GM20431 (cell line): ENCODE results near the gene TRIM72.
"Not testable (repeated sequence)": the region's sequence is repeated elsewhere in the genome, so short reads cannot be mapped to it uniquely, and the experiment has no call there.

Experiments
- in situ Hi-C: fragments of 300-500 bp; cut with MseI, MboI; formaldehyde crosslinking; loops from one replicate; pipeline ENCODE4 v1.15.0; 2020; ENCODE audit warnings: low sequenced_read_pairs; ENCODE audit not compliant: unreplicated experiment

The TRIM72 gene

DNA sequence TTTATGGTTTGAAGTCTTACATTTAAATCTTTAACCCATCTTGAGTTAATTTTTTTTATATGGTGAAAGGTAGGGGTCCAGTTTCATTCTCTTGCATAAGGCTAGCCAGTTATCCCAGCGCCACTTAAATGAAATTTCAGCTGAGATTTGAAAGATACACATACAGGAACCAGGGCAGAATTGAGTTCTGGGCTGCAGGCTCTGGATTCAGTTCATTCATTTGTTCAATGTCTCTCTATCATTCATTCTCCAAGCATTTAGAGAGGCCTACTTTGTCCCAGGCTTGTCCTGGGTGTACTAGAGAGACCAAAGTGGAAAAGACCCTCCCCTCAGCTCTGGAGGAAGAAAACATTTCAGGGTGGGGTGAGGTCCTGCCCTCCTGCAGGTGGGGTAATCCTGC, 577 bp upstream of the TRIM72 start:
- in situ Hi-C loops, result no loop called here

DNA sequence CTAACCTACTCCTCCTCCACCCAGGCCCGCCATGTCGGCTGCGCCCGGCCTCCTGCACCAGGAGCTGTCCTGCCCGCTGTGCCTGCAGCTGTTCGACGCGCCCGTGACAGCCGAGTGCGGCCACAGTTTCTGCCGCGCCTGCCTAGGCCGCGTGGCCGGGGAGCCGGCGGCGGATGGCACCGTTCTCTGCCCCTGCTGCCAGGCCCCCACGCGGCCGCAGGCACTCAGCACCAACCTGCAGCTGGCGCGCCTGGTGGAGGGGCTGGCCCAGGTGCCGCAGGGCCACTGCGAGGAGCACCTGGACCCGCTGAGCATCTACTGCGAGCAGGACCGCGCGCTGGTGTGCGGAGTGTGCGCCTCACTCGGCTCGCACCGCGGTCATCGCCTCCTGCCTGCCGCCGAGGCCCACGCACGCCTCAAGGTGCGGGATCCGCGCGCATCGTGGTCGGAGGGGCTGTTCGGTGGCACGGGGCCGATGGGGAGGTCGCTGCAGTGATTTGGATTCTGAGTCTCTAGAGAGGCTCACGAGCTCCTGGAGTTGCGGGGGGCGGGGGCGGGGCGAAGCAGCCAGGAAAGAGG, 878 bp downstream of the TRIM72 start:
- in situ Hi-C loops, result no loop called here

DNA sequence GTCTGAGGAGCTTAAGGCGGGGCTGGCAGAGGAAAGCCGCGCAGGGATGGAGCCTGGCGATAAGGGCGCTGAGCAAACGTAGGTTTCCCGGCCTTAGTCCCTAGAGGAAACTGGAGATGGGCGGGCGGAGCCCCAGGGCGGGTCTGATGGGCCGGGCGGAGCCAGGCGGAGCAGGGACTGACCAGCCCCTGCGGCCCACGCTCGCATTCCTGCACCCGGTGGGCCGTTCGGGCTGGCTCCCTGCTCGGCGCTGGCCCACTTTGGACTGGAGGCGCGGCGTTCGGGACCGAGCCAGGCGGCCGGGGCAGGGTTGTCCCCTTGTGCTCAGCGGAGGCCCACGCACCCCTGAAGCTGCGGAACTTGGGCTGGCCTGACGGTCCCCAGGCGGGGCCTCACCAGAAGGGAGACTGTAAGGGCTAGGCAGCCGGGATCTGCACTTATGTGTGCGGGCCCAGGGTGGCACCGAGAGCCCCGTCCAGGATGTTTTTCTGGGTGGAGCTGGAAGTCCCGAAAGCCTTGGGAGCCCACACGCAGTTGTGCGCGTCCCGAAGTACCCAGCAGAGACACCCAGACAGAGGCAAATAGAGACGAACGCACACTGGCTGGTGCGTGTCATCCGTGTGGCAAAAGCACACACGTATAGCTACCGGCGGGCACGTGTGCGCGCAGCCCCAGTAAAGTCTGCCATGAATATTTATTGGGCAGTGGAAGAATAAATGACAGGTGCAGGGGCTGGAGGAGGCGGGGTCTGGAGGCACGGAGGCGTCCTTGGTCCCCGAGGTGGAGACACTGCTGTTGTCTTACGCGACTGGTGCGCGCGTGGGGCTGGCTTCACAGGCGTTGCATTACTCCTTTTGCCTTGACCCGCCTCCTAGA, 1.6 kb downstream of the TRIM72 start:
- in situ Hi-C loops, result no loop called here

DNA sequence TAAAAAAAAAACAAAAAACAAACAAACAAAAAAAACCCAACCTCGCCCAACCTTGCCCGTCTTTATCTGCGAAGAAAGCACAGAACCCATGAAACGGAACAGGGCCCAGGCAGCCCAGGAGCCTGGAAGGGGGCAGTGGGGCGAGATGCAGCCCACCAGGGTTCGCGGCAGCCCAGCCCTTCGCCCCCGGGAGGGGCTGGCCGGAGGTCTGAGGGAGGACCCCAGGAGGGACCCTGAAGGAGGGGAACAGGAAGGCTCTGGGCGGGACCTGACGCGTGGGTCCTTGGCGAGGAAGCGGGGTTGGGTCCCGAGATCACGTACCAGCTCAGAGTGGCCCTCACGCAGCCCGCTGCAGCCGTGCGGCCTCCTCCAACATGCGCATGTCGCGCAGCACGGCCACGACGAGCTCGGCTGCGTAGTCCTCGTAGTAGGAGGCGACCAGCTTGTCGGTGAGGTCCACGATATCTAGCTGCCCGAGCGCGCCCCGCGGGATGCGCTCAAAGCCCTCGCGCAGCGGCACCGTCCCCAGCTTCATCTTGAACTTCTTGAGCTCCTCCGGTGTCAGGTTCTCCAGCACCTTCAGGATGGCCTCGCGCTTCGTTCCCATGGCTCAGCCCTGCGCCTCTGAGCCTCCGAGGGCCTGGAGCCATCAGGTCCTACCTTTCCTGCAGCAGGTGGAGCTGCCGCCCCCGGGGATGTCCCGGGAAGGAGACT, 2.7 kb downstream of the TRIM72 start, which contains the start of gene PYDC1:
Gene PYDC1 (minus strand): TSS at position 714 of the 714 bp plus-strand sequence. CDS start 107 bp downstream, at position 607.
- in situ Hi-C loops, result no loop called here

DNA sequence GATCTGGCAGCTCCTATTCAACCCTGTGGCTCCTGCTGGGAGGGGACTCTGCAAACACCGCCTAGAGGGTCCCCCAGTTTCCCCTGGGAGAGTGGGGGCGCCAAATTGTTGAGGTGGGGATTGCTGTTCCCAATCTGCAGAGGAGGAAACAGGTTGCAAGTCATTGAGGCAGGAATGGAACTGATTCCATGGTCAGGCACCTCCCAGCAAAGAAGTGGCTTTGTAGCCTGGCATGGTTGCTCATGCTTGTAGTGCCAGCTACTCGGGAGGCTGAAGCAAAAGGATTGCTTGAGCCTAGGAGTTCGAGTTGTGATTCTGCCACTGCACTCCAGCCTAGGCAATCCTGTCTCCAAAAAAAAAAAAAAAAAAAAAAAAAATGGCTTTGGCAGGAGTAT, 3.2 kb downstream of the TRIM72 start:
- in situ Hi-C loops, result no loop called here

DNA sequence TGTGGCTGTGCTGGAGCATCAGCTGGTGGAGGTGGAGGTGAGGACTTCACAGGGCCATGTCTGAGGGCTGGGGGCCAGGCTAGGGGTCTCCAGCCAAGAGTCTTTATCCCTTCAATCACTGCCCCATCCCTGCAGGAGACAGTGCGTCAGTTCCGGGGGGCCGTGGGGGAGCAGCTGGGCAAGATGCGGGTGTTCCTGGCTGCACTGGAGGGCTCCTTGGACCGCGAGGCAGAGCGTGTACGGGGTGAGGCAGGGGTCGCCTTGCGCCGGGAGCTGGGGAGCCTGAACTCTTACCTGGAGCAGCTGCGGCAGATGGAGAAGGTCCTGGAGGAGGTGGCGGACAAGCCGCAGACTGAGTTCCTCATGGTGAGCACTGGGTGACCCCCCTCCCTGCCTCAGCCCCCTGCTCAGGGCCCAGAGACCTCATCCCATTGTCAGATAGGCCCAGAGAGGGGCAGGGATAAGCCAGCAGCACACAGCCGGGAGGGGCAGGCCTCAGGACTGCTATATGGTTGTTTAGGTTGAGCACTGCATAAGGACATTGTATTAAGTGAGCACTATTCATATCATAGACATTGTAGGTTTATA, 5.3 kb downstream of the TRIM72 start:
- in situ Hi-C loops, result no loop called here

DNA sequence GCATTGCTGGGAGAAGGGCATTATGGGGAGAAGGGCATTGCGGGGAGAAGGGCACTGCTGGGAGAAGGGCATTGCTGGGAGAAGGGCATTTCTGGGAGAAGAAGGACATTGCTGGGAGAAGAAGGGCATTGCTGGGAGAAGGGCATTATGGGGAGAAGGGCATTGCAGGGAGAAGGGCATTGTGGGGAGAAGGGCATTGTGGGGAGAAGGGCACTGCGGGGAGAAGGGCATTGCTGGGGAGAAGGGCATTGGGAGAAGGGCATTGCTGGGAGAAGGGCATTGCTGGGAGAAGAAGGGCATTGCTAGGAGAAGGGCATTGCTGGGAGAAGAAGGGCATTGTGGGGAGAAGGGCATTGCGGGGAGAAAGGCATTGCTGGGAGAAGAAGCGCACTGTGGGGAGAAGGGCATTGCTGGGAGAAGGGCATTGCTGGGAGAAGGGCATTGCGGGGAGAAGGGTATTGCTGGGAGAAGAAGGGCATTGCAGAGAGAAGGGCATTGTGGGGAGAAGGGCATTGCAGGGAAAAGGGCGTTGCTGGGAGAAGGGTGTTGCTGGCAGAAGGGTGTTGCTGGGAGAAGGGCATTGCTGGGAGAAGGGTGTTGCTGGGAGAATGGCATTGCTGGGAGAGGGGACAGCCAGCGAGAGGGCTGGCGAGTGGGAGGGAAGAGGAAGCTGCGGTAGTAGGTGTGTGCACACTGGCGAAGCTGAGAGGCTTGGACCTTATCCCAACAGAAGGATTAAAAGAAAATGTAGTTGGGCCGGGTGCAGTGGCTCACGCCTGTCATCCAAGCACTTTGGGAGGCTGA, 7.6 kb downstream of the TRIM72 start:
- in situ Hi-C loops, result no loop called here

DNA sequence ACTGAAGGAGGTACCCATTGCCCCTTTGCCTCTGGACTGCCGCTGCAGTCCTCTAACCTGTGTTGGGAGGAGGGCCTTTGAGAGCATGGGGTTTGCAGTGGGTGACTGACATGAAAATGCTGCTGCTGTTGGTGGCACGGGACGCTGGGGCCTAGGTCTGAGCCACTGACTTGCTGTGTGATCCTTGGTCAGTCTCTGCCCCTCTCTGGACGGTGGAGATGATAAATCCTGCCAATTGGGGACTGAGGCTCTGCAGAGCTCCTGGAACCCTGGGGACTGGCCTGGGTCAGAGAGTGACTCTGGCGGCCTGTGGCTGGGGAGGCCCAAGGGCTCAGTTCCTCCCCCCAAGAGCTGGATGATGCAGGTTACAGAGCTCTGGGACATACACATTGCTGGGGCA, 9.1 kb downstream of the TRIM72 start:
- in situ Hi-C loops, result no loop called here

DNA sequence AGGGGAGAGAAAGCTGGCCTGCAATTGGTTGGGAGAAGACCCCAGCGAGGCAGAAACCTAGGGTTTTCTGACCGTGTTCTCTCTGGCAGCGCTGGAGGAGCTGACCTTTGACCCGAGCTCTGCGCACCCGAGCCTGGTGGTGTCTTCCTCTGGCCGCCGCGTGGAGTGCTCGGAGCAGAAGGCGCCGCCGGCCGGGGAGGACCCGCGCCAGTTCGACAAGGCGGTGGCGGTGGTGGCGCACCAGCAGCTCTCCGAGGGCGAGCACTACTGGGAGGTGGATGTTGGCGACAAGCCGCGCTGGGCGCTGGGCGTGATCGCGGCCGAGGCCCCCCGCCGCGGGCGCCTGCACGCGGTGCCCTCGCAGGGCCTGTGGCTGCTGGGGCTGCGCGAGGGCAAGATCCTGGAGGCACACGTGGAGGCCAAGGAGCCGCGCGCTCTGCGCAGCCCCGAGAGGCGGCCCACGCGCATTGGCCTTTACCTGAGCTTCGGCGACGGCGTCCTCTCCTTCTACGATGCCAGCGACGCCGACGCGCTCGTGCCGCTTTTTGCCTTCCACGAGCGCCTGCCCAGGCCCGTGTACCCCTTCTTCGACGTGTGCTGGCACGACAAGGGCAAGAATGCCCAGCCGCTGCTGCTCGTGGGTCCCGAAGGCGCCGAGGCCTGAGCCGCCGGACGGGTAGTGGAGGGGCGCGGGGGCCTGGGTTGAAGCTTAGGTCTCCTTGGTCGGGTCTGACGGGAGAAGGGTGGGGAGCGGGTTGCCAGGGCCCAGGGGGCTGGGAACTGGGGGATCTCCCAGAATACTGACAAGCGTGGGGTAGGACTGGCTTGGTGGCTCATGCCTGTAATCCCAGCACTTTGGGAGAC, 10.4 kb downstream of the TRIM72 start:
- in situ Hi-C loops, result no loop called here

DNA sequence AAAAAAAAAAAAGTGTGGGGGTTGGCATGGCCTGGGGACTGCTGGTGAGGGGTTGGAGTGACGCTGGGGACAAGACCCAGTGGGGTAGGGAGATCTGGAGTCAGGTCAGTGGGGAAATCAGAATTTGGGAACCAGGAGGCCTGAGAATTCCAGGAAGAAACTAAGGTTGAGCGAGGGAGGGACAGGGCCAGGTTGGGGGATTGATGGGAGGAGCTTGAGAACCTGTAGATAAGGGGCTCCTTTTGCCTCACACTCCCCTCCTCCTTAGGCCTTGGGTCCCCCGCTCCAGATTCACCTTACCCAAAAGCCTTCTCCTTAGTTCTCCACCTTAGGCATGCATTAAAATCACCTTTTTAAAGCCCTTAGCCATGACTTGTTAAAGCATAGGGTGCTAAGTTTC, 11.3 kb downstream of the TRIM72 start:
- in situ Hi-C loops, result no loop called here

DNA sequence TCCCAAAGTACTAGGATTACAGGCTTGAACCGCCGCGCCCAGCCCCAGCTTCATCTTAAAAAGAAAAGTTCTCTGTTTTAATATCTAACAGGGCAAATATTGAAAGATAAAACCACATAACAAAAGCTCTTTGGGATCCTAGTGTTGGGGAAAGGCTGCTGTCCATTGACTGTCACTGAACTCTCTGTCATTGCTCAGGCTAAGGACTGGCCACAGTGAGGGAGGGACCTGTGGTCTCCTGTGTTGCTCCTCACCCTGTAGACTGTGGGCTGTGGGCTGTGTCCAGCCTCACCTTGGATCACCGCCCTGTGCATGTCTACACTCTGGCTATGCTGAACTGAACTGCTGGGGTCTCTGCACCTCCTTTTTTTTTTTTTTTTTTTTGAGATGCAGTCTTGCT, 14.3 kb downstream of the TRIM72 start:
- in situ Hi-C loops, result no loop called here

DNA sequence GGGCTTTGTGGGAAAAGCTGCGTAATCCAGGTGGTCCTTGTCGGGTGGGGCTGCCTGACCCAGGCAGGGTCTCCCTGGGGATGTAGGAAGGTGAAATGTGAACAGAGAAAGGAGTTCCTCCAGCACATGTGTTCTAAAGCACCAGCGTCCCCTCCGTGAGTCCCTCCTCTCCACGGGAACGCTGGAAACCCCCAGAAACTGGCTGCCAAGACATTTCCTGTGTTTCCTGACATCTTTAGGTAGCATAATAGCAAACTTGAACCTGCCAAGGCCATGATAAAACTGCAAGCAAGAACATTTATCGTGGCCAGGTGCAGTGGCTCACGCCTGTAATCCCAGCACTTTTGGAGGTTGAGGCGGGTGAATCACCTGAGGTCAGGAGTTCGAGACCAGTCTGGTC, 15.6 kb downstream of the TRIM72 start:
- in situ Hi-C loops, result no loop called here

DNA sequence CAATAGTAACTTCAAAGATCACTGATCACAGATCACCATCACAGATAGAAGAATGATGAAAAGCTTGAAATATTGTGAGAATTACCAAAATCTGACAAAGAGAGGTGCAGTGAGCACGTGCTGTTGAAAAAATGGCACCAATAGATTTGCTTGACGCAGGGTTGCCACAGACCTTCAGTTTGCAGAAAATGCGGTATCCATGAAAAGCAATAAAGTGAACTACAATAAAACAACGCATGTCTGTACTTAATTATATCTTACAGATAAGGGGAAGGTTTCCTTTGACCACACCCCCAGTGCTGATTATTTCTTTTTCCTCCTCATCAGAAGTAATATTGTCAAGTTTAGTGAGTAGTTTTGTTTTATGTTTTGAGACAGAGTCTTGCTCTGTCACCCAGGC, 24.1 kb downstream of the TRIM72 start:
- in situ Hi-C loops, result no loop called here

DNA sequence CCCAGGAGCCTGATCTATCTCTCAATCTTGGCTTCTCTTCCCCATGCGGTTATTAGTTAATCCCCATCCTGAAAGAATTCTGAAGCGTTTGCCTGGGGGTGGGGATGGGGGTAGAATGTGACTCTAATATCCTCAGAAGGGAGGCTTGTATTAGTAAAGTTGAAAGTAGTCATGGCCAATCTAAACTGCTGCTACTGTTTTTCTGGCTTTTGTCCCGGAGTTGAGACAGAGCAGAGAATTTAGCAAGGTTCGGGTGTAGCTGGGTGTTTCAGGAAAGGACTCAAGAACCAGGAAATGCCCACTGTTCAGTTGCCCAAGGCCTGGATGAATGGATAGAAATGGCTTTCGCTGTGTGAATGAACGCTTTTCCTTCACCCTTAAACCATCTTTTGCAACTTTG, 28.3 kb downstream of the TRIM72 start:
- in situ Hi-C loops, result no loop called here

DNA sequence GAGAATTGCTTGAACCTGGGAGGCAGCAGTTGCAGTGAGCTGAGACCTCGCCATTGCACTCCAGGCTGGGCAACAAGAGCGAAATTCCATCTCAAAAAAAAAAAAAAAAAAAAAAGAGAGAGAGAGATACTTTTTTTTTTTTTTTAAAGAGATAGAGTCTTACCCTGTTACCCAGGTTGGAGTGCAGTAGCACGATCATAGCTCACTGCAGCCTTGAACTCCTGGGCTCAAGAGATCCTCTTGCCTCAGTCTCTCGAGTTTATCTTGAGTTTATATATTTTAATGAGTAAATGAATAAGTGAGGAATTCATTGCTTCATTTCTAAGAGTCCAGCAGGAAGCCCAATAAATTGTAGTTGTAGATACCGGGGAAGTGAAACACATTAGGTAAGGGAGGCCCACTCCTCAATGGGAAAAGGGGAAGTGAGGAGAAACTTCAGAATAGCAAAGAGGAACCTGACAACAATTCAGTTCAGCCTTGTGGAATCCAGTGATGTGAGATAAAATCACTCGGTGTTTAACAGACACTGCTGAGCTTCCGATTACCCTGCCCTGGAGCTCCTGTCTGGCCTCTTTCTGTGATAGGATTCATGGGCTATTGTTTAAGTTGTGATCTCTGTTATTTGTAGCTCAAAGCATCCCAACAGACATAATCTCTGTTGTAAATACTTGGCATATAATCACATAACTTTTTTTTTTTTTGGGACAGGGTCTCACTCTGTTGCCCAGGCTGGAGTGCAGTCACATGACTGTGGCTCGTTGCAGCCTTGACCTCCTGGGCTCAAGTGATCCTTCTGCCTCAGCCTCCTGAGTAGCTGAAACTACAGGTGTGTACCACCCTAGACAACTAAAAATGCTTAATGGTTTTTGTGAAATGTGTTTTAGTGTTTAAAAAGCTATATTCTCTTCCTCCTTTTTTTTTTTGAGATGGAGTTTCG, 30.1 kb downstream of the TRIM72 start:
- in situ Hi-C loops, result no loop called here

DNA sequence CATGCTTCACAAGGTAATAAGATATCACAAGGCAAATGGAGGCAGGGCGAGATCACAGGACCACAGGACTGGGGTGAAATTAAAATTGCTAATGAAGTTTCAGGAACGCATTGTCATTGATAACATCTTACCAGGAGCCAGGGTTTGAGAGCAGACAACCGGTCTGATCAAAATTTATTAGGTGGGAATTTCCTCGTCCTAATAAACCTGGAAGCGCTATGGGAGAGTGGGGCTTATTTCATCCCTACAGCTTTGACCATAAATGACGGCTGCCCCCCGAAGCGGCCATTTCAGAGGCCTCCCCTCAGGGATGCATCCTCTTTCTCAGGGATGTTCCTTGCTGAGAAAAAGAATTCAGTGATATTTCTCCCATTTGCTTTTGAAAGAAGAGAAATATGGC, 31.7 kb downstream of the TRIM72 start:
- in situ Hi-C loops, result not testable (repeated sequence)

DNA sequence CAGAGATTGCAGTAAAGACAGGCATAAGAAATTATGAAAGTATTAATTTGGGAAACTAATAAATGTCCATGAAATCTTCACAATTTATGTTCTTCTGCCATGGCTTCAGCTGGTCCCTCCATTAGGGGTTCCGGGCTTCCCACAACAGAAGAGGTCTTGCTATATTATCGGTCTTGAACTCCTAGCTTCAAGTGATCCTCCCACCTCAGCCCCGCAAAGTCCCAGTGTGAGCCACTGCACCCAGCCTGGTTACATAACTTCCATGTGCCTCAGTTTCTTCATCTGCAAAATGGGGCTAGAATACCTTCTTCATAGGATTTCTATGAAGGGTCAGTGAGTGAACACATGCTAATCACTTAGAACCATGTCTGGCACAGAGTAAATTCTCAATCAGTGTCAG, 32.4 kb downstream of the TRIM72 start:
- in situ Hi-C loops, result no loop called here

DNA sequence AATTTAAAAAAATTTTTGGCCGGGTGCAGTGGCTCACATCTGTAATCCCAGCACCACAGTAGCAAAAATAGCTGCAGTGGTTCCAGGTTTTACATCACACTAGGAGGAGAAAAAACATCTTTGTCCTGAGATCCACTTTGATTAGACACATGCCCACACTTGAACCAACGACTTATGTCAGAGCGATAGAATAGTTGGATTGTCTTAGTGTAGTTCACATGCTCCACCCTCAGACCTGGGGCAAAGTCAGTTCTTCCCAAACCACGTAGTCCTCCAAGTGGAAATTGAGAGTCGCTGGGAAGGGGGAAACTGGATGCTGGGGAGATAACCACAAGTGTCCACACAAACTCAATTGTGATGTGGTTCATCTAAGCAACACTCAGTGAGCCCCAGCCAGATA, 34.4 kb downstream of the TRIM72 start:
- in situ Hi-C loops, result no loop called here
